ENCODE data around the gene PARD6B.

PARD6B gene

GRCh38 chr20:50710492-50711063, 20.8 kb upstream of the PARD6B start:
- no peak overlapping the region for H2AFZ ChIP-seq (ENCODE audit: low read length)
- no peak overlapping the region for H3K9ac ChIP-seq (ENCODE audit: low read depth, low read length, poor library complexity, severe bottlenecking)
- no peaks in the 10 kb centered on the region for H3K36me3 ChIP-seq (ENCODE audit: insufficient read depth, low read length)
- no peaks in the 10 kb centered on the region for H3K79me2 ChIP-seq (ENCODE audit: insufficient read depth, low read length)
- TF ChIP-seq EZH2phosphoT487 (IDR thresholded peaks at IDR 0.05; ENCODE audit: borderline replicate concordance) (no peak), CTCF (conservative IDR thresholded peaks at IDR 0.05; ENCODE audit: low read length) (no peak)
- H4K20me1 ChIP-seq (ENCODE audit: insufficient read depth, low read length, poor library complexity, severe bottlenecking) = no peaks in the 10 kb centered on the region
- H3K4me1 ChIP-seq (ENCODE audit: insufficient read depth, low read length, poor library complexity, severe bottlenecking) = no peaks in the 10 kb centered on the region
- H3F3A ChIP-seq (ENCODE audit: low read depth) = no peaks in the 10 kb centered on the region
- no peaks in the 10 kb centered on the region for H3K27me3 ChIP-seq (ENCODE audit: insufficient read depth, low read length, poor library complexity, severe bottlenecking)
- no peaks in the 10 kb centered on the region for H3K9me3 ChIP-seq (ENCODE audit: insufficient read depth, low read depth, low read length)
- no peak overlapping the region for H3K4me2 ChIP-seq (ENCODE audit: low read depth, low read length, poor library complexity, severe bottlenecking)
- H3K4me3 ChIP-seq (ENCODE audit: low read length, poor library complexity, severe bottlenecking) = no peak overlapping the region
- H3K9me2 ChIP-seq (replicated peaks; ENCODE audit: low read depth, low read length) = no peaks in the 10 kb centered on the region

GRCh38 chr20:50711113-50711825, 20.1 kb upstream of the PARD6B start:
- H3K79me2 ChIP-seq (ENCODE audit: insufficient read depth, low read length) = no peaks in the 10 kb centered on the region
- H3K4me1 ChIP-seq (ENCODE audit: insufficient read depth, low read length, poor library complexity, severe bottlenecking) = no peaks in the 10 kb centered on the region
- no peaks in the 10 kb centered on the region for H3K9me3 ChIP-seq (ENCODE audit: insufficient read depth, low read depth, low read length)
- TF ChIP-seq CTCF (conservative IDR thresholded peaks at IDR 0.05; ENCODE audit: low read length) (no peak), EZH2phosphoT487 (IDR thresholded peaks at IDR 0.05; ENCODE audit: borderline replicate concordance) (no peak)
- no peak overlapping the region for H2AFZ ChIP-seq (ENCODE audit: low read length)
- H3K36me3 ChIP-seq (ENCODE audit: insufficient read depth, low read length) = no peaks in the 10 kb centered on the region
- no peak overlapping the region for H3K4me3 ChIP-seq (ENCODE audit: low read length, poor library complexity, severe bottlenecking)
- no peaks in the 10 kb centered on the region for H3K27me3 ChIP-seq (ENCODE audit: insufficient read depth, low read length, poor library complexity, severe bottlenecking)
- no peak overlapping the region for H3K4me2 ChIP-seq (ENCODE audit: low read depth, low read length, poor library complexity, severe bottlenecking)
- no peak overlapping the region for H3K9ac ChIP-seq (ENCODE audit: low read depth, low read length, poor library complexity, severe bottlenecking)
- H4K20me1 ChIP-seq (ENCODE audit: insufficient read depth, low read length, poor library complexity, severe bottlenecking) = no peaks in the 10 kb centered on the region
- no peaks in the 10 kb centered on the region for H3F3A ChIP-seq (ENCODE audit: low read depth)
- H3K9me2 ChIP-seq (replicated peaks; ENCODE audit: low read depth, low read length) = no peaks in the 10 kb centered on the region

- H2AFZ ChIP-seq (ENCODE audit: low read length) = no peak overlapping the region
- H3K36me3 ChIP-seq (ENCODE audit: insufficient read depth, low read length) = no peaks in the 10 kb centered on the region
- TF ChIP-seq EZH2phosphoT487 (IDR thresholded peaks at IDR 0.05; ENCODE audit: borderline replicate concordance) (no peak), CTCF (conservative IDR thresholded peaks at IDR 0.05; ENCODE audit: low read length) (no peak)
- no peaks in the 10 kb centered on the region for H3K27me3 ChIP-seq (ENCODE audit: insufficient read depth, low read length, poor library complexity, severe bottlenecking)
- no peaks in the 10 kb centered on the region for H3K9me2 ChIP-seq (replicated peaks; ENCODE audit: low read depth, low read length)
- no peaks in the 10 kb centered on the region for H3K4me1 ChIP-seq (ENCODE audit: insufficient read depth, low read length, poor library complexity, severe bottlenecking)
- H3K79me2 ChIP-seq (ENCODE audit: insufficient read depth, low read length) = no peaks in the 10 kb centered on the region
- no peaks in the 10 kb centered on the region for H3F3A ChIP-seq (ENCODE audit: low read depth)
- no peaks in the 10 kb centered on the region for H4K20me1 ChIP-seq (ENCODE audit: insufficient read depth, low read length, poor library complexity, severe bottlenecking)
- no peak overlapping the region for H3K4me2 ChIP-seq (ENCODE audit: low read depth, low read length, poor library complexity, severe bottlenecking)
- no peak overlapping the region for H3K9ac ChIP-seq (ENCODE audit: low read depth, low read length, poor library complexity, severe bottlenecking)
- H3K4me3 ChIP-seq (ENCODE audit: low read length, poor library complexity, severe bottlenecking) = no peak overlapping the region
- H3K9me3 ChIP-seq (ENCODE audit: insufficient read depth, low read depth, low read length) = no peaks in the 10 kb centered on the region
These were observed 18.4 kb upstream of the PARD6B start for GRCh38 chr20:50712771-50713656.

All from Loucy (cell line).